Measurements from ENCODE around the gene STX16. TPM values are rescaled to one million over a fixed set of nuclear protein-coding genes. Genes with fewer than 3 reads are reported as not detected.

Gene STX16
- total RNA-seq, 2 experiments from 2014 or later = 67.8 to 70.3 TPM

DNA sequence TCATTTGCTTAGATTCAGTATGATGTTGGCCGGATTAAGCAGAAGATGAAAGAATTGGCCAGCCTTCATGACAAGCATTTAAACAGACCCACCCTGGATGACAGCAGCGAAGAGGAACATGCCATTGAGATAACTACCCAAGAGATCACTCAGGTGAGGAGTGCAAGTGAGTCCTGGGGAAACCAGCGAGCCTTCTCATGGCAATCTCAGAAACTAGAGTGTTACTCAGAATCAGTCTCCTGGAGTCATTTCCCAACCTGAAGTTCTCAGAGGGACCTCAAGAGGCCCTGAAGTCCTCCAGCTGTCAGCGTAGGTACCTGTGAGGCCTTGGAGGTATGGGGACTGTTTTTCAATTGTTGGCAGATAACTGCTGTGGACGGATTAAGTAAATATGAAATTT is 16.9 kb downstream of the STX16 start:
- ChIA-PET POLR2A (no interaction called here), CTCF (no interaction called here)

- POLR2A ChIA-PET = no interaction called here
- CTCF ChIA-PET = no interaction called here
Observed at GRCh38 chr20:58668901-58669286, 17.8 kb downstream of the STX16 start.

- CTCF ChIA-PET = interaction anchor here (1.2 kb wide), 1 partner anchor 18 kb away, joined by 4 read pairs; the partner anchor contains the start of gene STX16
- POLR2A ChIA-PET = no interaction called here
Observed at GRCh38 chr20:58669287-58670006, 18.4 kb downstream of the STX16 start.

GRCh38 chr20:58670102-58670501 is 19.0 kb downstream of the STX16 start:
- ChIA-PET POLR2A (no interaction called here), CTCF (interaction anchor here (1.2 kb wide), 1 partner anchor 19 kb away, joined by 4 read pairs; the partner anchor contains the start of gene STX16)

DNA sequence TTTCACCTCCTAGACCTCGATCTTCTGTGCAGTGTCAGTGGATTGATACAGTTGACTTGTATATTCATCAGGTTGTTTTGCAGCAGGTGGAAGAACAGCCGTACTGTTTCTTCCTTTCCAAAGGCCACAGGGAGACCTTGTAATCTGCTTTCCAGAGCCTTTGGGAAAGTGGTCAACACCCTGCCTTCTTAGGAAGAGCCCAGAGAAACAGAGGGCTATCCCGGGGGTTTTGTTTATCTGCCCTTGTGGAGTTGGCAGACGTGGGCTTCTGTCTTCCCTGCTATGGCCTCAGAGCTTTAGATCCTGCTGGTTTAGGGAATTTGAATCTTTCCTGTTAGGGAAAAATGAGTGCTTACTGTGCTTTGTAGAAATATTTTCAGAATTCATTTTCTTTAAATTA is 19.6 kb downstream of the STX16 start:
- CTCF ChIA-PET = no interaction called here
- POLR2A ChIA-PET = no interaction called here

- ChIA-PET POLR2A (interaction anchor here (0.6 kb wide), 1 partner anchor 10 kb away, joined by 3 read pairs; no protein-coding TSS in a partner anchor), CTCF (interaction anchor here (0.6 kb wide), 1 partner anchor 23 kb away, joined by 3 read pairs; no protein-coding TSS in a partner anchor)
Observed at GRCh38 chr20:58673119-58673518, 22.0 kb downstream of the STX16 start.

DNA sequence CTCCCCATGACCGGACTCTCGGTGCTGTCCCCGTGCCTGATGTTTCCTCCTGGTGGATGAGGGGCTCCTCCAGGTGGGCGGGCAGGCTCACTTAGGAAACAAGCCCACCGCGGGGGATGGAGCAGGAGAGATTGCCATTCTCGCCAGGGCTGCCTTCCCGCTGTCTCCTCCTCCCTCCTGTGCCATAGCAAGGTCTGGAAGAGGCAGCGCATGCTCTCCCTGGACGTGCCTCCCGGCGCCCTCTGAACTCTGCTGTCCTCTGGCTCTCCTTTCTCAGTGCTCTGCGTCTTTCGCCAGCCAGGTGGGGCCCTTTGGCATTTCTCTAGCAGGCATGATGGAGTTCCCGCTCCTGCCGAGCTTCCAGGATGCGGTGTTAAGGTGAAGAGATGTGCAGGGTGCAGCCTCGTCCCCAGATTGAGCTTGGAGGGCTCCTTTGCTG is 24.1 kb downstream of the STX16 start:
- CTCF ChIA-PET = no interaction called here
- POLR2A ChIA-PET = no interaction called here

DNA sequence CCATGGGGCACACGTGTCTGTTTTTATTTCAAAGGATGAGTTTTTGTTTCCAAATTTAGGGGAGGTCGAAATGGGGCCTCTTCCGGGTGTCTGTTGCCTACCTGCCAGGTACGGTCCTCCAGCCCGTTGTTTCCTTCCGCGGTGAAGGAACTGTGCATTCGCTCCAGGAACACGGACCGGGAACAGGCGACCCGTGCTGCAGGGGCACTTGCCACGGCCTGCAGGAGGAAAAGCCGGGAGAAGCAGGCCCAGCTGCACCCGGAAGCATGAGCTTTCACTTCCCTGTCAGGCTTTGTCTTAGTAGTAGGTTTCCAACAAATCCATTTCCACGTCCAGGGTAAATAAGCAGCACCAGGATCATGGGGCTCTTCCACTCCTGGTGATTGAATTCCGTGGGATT is 24.6 kb downstream of the STX16 start:
- CTCF ChIA-PET = no interaction called here

GRCh38 chr20:58676161-58676560 is 25.1 kb downstream of the STX16 start:
- ChIA-PET POLR2A (no interaction called here), CTCF (no interaction called here)

More for the DNA sequence above, 24.6 kb downstream of the STX16 start:
- POLR2A ChIA-PET = no interaction called here

DNA sequence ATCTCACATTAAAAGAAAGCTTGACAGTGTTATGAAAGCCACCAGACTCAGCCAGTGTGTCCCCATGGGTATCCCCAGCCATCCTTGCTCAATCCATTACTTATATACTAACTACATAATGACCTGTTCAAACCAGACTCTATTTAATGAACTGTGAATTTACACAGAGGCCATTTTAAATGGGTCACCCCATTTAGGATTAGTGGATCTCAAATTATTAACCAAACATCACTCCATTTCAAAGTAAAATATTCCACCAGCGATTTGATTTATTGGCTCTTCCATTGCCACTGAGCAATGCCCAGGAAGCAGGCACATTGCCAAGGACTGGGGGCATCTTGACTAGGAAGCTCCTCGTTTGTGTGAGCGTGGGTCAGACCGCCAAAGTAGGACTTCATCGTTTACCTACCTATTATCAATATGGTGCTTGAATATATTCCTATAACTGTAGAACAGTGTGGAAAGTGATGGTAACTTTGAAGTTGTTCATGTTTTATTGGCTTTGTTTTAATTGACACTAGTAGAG is 26.1 kb downstream of the STX16 start:
- ChIA-PET POLR2A (no interaction called here), CTCF (no interaction called here)

GRCh38 chr20:58677808-58678207 is 26.7 kb downstream of the STX16 start:
- ChIA-PET CTCF (interaction anchor here (0.7 kb wide), 1 partner anchor 23 kb away, joined by 3 read pairs; no protein-coding TSS in a partner anchor), POLR2A (no interaction called here)

DNA sequence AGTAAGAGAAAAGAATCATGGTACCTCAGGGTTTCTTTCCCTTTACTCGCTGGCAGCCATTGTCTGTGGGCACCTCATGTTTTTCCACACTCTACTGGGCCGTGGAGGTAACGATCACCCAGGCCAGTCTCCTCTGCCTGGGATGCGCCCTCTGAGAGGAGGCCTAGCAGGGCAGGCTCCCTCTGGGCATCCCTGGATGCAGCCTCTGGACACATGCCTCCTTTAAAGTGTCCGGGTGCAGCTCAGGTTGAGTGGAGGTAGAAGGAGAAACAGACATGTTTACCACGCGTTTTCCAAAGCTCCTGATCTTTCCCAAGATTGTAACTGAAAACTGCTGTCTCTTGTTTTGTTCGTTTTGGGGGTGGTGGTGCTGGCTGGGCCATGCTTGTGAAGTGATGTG is 27.7 kb downstream of the STX16 start:
- CTCF ChIA-PET = no interaction called here
- POLR2A ChIA-PET = no interaction called here

- POLR2A ChIA-PET = interaction anchor here (0.7 kb wide), 1 partner anchor 10 kb away, joined by 3 read pairs; no protein-coding TSS in a partner anchor
- CTCF ChIA-PET = no interaction called here
Observed at GRCh38 chr20:58682656-58683531, 31.8 kb downstream of the STX16 start.

DNA sequence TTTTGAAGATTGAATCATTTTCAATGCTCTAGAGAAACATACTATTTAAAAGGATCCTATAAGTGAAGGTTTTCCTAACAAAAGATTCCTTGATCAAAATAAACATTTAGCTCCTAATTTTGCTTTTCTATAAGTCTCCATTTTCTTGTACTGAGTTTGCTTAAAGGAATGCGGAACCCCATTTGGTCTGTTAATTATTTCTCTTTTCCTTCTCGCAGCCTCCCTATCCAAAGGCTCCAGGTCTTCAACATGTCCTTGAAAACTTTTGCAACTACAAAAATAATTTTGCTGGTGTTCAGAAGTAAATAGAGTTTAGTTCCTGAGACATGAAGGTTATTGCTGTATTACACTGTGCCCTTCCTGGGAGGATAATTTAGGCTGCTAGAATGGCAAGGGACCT is 33.2 kb downstream of the STX16 start:
- POLR2A ChIA-PET = interaction anchor here (0.6 kb wide), 1 partner anchor 9 kb away, joined by 3 read pairs; no protein-coding TSS in a partner anchor
- CTCF ChIA-PET = no interaction called here

- CTCF ChIA-PET = no interaction called here
- POLR2A ChIA-PET = no interaction called here
Observed at GRCh38 chr20:58685988-58686387, 34.9 kb downstream of the STX16 start.

DNA sequence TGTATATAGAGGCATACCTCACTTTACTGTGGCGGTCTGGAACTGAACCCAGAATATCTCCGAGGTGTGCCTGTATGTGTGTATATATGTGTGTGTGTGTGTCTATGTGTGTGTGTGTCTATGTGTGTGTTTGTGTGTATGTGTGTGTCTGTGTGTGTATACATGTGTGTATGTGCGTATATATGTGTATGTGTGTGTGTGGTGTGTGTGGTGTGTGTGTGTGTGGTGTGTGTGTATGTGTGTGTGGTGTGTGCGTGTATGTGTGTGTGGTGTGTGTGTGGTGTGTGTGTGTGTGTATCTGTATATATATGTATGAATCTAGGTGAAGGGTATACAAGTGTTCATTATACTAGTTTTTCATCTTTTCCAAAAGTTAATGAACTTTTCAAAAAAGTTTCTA is 37.3 kb downstream of the STX16 start:
- ChIA-PET CTCF (no interaction called here), POLR2A (no interaction called here)

- ChIA-PET POLR2A (no interaction called here), CTCF (no interaction called here)
Observed at GRCh38 chr20:58688840-58689239, 37.8 kb downstream of the STX16 start.

DNA sequence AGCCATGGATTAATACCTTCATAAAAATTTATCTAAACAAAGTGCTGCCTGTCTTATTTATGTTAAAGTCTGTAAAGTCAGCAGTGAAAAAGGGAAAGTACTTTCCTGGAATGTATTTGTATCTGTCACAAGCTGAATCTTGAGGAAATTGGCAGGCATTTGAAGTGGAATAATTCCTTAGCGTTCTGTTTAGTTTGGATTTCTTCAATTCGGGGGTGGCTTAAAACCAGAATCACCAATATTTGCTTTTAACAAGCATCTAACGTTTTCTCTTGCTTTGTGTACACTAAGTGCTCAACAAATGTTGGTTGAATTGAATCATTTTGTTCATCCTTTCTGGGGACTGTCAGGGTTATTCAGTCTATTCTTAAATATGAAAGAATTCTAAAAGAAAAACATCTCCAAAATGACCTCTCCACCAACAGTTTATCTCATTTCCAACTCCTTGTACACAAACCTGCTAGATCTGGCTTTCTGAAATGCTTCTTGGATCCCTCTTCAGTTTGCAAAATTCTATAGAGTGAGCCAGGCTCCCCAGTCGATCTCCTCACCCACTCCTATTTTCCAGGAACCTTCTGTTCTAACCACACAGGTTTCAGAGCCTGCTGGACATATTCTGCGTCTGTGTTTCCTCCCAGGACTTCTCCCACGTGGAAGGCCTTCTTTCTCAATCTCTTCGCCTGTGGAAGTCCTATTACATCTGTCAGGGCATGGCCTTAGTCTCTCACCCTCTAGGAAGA is 39.5 kb downstream of the STX16 start:
- CTCF ChIA-PET = interaction anchor here (0.7 to 1.3 kb wide), 3 partner anchors 39 to 456 kb away, joined by 3 to 6 read pairs (median 4); partner anchors contain the start of gene STX16
- POLR2A ChIA-PET = no interaction called here

GRCh38 chr20:58691773-58692578 is 40.9 kb downstream of the STX16 start:
- POLR2A ChIA-PET = interaction anchor here (0.7 kb wide), 1 partner anchor 126 kb away, joined by 8 read pairs; no protein-coding TSS in a partner anchor
- CTCF ChIA-PET = interaction anchor here (0.5 to 1.3 kb wide), 4 partner anchors 41 to 457 kb away, joined by 3 to 6 read pairs (median 4); partner anchors contain the start of gene STX16
